ENCODE results near the gene KASH5. TPM values are rescaled to one million over a fixed set of nuclear protein-coding genes. Genes with fewer than 3 reads are reported as not detected.

KASH5 gene
- total and polyA plus RNA-seq, 2 of the 8 experiments (the other 6 are each of a cell fraction or from before 2014, with no cell fraction given), result 0.05 to 0.19 TPM

GRCh38 chr19:49423985-49424303 lies 35.9 kb downstream of the KASH5 start (continued):
- TF ChIP-seq EZH2 (IDR thresholded peaks at IDR 0.05; ENCODE audit: low read depth, low read length, severe bottlenecking) (no peak), ZNF274 (IDR thresholded peaks at IDR 0.05; ENCODE audit: borderline replicate concordance, extremely low read depth, low read length) (no peak)
